Suprapubic skin (tissue), 3 donors: ENCODE data around the gene ALDH3B1.

Experiments
- POLR2A ChIP-seq, 2 donors: fragments of 450-650 bp; IDR thresholded peaks; one replicate each; pipeline ENCODE4 v1.6.1; 2017; ENCODE audit warnings: antibody characterized with exemption in 2 of 2, mild to moderate bottlenecking in 2 of 2, moderate library complexity in 2 of 2
- TF ChIP-seq, protein P1 (sequence below), 2 donors: fragments of 200-600 bp in 1 of 2; fragments of 450-650 bp in 1 of 2; sonication (generic) in 1 of 2; IDR thresholded peaks; one replicate each; pipeline ENCODE4 v1.5.1; 2016 to 2019; ENCODE audit warnings: antibody characterized with exemption in 2 of 2, mild to moderate bottlenecking in 1 of 2, moderate library complexity in 1 of 2

GRCh38 chr11:68038226-68038717, 28.1 kb downstream of the ALDH3B1 start:
- TF ChIP-seq POLR2A (IDR thresholded peaks at IDR 0.05): no peak
- TF ChIP-seq, protein P1, sequence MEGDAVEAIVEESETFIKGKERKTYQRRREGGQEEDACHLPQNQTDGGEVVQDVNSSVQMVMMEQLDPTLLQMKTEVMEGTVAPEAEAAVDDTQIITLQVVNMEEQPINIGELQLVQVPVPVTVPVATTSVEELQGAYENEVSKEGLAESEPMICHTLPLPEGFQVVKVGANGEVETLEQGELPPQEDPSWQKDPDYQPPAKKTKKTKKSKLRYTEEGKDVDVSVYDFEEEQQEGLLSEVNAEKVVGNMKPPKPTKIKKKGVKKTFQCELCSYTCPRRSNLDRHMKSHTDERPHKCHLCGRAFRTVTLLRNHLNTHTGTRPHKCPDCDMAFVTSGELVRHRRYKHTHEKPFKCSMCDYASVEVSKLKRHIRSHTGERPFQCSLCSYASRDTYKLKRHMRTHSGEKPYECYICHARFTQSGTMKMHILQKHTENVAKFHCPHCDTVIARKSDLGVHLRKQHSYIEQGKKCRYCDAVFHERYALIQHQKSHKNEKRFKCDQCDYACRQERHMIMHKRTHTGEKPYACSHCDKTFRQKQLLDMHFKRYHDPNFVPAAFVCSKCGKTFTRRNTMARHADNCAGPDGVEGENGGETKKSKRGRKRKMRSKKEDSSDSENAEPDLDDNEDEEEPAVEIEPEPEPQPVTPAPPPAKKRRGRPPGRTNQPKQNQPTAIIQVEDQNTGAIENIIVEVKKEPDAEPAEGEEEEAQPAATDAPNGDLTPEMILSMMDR (IDR thresholded peaks at IDR 0.05): no peak
